Stimulated activated naive CD8-positive, alpha-beta T cell treated with anti-CD3 and anti-CD28 coated beads, Interleukin-15, amount 100 ng/mL, for 72 hours (primary cell): ENCODE data around the gene TCOF1.
A peak's percentile ranks its signal among the peaks of the same experiment; 100 is the strongest.

ENCODE experiments used
- ATAC-seq: fragments of 150-1000 bp; cut with Tn5 transposase; 2 replicates; pipeline ENCODE4 v1.10.0; 2021; ENCODE audit warnings: mild to moderate bottlenecking, moderate library complexity
- DNase-seq, 2 donors: peaks; one replicate each; pipeline ENCODE4 v3.0.0; 2021 to 2022
- H3K27ac Mint-ChIP-seq, 2 donors: one replicate each; pipeline ENCODE4 v1.8.0; 2022; ENCODE audit warnings: mild to moderate bottlenecking in 2 of 2, mixed read lengths in 2 of 2, moderate library complexity in 2 of 2
- H3K27me3 Mint-ChIP-seq: one replicate; pipeline ENCODE4 v1.8.0; 2022; ENCODE audit warnings: mixed read lengths
- H3K4me1 Mint-ChIP-seq: one replicate; pipeline ENCODE4 v1.8.0; 2022; ENCODE audit warnings: mild to moderate bottlenecking, mixed read lengths
- H3K4me3 Mint-ChIP-seq, 2 donors: one replicate each; pipeline ENCODE4 v1.8.0; 2022; ENCODE audit warnings: mild to moderate bottlenecking in 2 of 2, mixed read lengths in 2 of 2, moderate library complexity in 1 of 2
- H3K9me3 Mint-ChIP-seq, 2 donors: one replicate each; pipeline ENCODE4 v1.8.0; 2022; ENCODE audit warnings: mixed read lengths in 2 of 2

TCOF1 gene

DNA sequence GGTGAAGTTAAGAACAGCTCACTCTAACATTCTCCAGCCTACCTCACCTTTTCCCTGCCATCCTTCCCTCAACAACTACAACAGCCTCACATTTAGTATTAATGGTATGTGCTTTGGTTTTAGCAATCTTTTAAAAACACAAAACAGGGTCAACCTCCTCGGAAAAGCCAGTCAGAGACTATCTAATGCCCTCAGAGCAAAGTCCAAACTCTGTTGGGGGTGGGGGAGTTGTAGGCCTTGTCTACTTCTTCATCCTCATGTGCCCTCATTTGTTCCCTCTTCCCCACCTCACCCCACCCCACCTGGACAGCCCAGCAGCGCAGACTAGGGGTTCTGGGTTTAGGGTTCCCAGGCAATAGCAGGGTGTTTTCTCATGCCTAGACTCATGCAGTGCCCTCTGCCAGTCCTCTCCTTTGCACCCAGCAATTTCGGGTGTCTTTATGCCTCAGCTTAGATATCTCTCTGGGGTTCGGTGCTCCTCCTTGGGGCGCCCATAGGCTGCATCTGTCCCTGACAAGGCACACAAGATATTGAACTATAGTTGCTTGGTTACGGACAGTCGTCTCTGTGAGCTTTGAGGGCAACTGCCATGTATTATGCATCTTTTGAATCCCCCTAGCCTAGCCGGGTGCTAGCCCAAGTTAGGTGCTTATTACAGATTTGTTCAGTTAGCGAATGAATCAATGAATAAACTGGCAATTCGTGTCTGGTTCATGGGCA is 762 bp upstream of the TCOF1 start:
- DNase-seq (no peak), ATAC-seq (no peak)
- Mint-ChIP-seq H3K4me1 (peaks cover 35% of the 10 kb centered on the region), H3K27ac (peak overlapping the region in 1 of 2 donors; percentile 90), H3K27me3 (no peaks in the 10 kb centered on the region), H3K9me3 (no peaks in the 10 kb centered on the region), H3K4me3 (peak overlapping the region; percentile 88 to 89)

DNA sequence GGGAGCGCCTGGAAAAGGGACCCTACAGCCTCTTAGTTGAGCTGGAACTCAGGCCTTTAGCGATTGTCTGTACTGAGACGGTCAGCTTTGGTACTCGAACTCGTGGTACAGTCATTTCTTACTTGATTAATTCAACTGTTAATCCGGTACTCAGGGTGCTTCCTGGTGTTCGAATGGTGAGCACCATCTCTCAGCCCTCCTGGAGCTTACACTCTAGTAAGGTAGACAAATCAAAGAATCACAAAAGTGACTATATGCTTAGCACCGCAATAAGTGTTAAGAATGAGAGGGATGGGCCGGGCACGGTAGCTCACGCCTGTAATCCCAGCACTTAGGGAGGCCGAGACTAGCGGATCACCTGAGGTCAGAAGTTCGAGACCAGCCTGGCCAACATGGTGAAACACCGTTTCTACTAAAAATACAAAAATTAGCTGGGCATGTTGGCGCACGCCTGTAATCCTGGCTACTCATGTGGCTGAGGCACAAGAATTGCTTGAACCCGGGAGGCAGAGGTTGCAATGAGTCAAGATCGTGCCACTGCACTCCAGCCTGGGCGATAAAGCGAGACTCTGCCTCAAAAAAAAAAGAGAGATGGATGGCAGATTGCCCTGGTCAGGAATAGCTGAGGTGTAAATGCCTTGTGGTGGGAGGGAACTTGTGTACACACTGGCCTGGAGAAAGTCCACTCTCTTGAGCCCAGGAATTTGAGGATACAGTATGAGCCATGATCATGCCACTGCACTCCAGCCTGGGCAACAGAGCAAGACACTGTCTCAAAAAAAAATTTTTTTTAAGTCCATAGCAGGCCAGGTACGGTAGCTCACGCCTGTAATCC is 981 bp downstream of the TCOF1 start:
- no peaks in the 10 kb centered on the region for H3K27me3 Mint-ChIP-seq
- H3K9me3 Mint-ChIP-seq, result no peaks in the 10 kb centered on the region
- peak overlapping the region; percentile 88 to 89 for H3K4me3 Mint-ChIP-seq
- H3K4me1 Mint-ChIP-seq, result peaks cover 48% of the 10 kb centered on the region
- ATAC-seq (no peak), DNase-seq (no peak)
- peak overlapping the region; percentile 83 to 92 for H3K27ac Mint-ChIP-seq

DNA sequence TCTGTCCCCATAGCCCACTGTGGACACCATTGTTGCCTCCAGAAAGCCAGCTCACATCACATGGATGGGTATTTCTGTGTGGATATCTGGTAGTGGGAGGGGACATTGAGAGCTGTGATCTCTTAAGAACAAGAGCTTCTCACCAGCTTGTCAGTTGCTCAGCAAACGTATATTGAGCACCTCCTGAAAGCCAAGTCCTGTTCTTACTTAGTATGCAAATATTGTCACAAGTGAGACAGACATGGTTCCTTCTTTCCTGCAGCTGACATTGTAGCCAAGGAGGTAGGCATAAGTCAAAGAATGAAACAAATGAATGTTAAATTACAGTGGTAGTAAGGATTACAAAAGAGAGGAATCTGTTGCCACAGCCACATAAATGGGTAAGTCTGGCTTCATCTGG is 3.8 kb downstream of the TCOF1 start:
- H3K4me3 Mint-ChIP-seq, result no peak overlapping the region

DNA sequence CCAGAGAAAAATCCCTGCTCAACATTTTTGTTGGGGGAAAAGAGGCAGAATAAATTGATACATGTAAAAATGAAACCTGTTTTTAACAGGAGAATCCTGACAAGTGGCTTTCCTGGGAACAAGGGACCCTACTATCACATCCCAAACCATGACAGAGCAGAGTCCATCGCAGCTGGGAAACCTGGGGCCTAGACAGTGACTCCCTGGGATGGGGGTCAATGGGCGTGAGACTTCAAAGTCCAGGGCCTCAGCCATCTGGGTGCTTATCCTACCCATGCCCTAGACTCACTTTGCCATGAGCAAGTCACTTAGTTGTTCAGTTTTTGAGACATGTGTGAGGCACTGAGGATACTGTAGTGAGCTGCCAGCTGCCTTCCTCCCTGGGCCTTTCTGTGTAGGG is 5.7 kb downstream of the TCOF1 start:
- Mint-ChIP-seq H3K27me3 (no peaks in the 10 kb centered on the region), H3K27ac (no peak overlapping the region), H3K4me1 (peaks cover 40% of the 10 kb centered on the region), H3K4me3 (no peak overlapping the region), H3K9me3 (no peaks in the 10 kb centered on the region)
- DNase-seq (no peak), ATAC-seq (no peak)

More for the DNA sequence above, 3.8 kb downstream of the TCOF1 start:
- Mint-ChIP-seq H3K4me1 (peaks cover 48% of the 10 kb centered on the region), H3K27ac (peak overlapping the region; percentile 14 to 35), H3K27me3 (no peaks in the 10 kb centered on the region), H3K9me3 (no peaks in the 10 kb centered on the region)
- no peak for DNase-seq
- ATAC-seq, result no peak

DNA sequence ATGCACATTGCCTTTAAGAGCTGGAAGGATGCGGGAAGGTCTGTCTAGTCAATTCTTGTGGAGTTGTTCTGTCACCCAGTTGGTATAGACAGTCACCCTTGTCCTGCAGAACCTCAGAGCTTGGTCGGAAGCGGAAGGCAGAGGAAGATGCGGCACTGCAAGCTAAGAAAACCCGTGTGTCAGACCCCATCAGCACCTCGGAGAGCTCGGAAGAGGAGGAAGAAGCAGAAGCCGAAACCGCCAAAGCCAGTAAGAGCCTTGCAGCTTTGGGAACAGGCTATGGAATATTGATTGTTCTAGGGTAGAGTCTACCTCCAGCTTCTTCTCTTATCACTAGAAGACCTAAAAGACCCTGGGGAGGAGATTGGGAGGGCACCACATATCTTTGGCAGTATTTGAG is 6.5 kb downstream of the TCOF1 start:
- no peak for DNase-seq
- Mint-ChIP-seq H3K27ac (no peak overlapping the region), H3K9me3 (no peaks in the 10 kb centered on the region), H3K4me1 (peaks cover 34% of the 10 kb centered on the region), H3K27me3 (no peaks in the 10 kb centered on the region), H3K4me3 (no peak overlapping the region)
- no peak for ATAC-seq

DNA sequence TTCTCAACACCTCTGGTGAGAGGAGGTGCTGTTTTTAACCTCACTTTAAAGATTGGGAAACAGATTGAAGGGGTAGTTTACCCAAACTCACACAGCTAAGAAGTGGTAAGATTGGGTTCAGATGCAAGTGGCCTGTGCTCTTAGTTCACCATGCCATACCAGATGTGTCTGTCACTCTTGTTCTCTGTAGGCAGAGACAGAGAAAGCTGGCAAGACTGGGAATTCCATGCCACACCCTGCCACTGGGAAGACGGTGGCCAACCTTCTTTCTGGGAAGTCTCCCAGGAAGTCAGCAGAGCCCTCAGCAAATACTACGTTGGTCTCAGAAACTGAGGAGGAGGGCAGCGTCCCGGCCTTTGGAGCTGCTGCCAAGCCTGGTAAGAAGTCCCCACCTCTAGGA is 11.0 kb downstream of the TCOF1 start:
- ATAC-seq (no peak), DNase-seq (no peak)
- H3K27me3 Mint-ChIP-seq, result no peaks in the 10 kb centered on the region
- H3K27ac Mint-ChIP-seq, result no peak overlapping the region
- no peaks in the 10 kb centered on the region for H3K9me3 Mint-ChIP-seq
- no peaks in the 10 kb centered on the region for H3K4me1 Mint-ChIP-seq
- H3K4me3 Mint-ChIP-seq, result no peak overlapping the region

DNA sequence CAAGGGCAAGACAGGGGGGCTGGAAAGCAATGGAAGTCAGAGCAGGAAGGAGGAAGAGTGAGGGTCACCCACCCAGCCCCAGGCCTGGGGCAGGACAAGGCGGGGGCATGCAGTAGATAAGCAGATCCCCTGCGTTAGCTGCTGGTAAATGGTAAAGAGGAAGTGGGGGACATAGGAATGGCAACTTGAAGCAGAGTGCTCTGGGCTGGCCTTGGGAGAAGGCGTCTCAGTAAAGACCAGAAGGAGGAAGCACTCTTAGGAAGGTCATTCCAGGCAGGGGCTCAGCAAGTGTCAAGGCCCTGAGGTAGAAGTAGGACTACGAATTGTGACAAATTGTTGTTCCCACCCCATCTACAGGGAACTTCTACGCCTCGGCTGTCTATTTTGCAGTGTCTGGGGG is 15.1 kb downstream of the TCOF1 start:
- Mint-ChIP-seq H3K4me3 (no peak overlapping the region), H3K27ac (peak overlapping the region in 1 of 2 donors; percentile 37), H3K9me3 (no peaks in the 10 kb centered on the region), H3K4me1 (peaks cover 2% of the 10 kb centered on the region), H3K27me3 (no peaks in the 10 kb centered on the region)
- ATAC-seq (no peak), DNase-seq (no peak)

DNA sequence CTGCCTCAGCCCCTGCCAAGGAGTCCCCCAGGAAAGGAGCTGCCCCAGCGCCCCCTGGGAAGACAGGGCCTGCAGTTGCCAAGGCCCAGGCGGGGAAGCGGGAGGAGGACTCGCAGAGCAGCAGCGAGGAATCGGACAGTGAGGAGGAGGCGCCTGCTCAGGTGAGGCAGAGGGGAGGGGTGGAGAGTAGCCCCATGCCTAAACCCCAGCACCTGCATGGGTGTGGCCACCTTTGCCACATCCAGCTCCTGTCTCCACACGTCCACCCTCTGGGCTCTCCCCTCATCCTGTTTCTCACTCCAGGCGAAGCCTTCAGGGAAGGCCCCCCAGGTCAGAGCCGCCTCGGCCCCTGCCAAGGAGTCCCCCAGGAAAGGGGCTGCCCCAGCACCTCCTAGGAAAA is 17.2 kb downstream of the TCOF1 start:
- Mint-ChIP-seq H3K9me3 (no peaks in the 10 kb centered on the region), H3K4me1 (peaks cover 4% of the 10 kb centered on the region), H3K4me3 (no peak overlapping the region), H3K27ac (no peak overlapping the region), H3K27me3 (no peaks in the 10 kb centered on the region)
- ATAC-seq (no peak), DNase-seq (no peak)

DNA sequence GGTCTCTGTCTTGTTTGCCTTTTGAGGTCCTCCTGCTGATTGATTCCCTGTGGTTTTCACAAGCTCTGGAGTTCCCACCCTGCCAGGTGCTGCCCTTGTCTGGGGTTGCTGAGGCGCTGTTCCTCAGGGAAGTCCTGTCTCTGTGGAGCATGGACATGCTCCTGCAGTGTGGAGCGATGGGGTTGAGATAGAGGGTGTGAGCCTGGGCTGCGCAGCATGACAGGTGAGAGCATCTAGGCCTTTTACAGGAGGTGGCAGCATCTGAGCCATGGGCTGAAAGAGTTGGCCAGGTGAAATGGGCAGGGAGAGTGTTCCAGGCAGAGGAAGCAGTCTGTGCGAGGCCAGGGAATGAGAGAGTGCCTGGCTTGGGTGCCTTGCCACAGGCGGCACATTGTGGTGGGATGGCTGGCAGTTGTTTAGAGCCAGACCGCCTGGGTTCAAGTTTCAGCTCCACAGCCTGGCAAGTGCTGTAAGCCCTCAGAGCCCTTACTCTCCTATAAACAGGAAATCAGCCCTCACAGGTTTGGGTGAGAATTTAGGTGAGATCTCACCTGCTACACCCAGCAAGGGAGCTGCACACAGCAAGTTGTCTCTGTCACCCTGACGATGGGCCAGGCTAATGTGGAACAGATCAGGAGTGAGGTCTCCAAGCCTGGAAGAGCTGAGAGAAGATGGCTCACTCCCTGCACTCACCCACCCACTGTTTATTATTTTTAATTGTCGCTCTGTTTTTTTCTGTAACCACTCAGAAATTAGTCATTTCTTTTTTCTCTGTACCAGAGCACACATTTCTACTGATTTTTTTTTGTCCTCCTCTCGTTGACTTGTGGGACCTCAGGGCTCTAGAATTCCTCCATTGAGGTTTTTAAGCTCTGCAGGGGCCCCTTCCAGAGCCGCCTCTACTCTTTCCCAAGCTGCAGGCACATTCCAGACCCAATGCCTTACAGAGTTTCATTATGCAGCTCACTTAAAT is 19.6 kb downstream of the TCOF1 start:
- Mint-ChIP-seq H3K9me3 (no peaks in the 10 kb centered on the region), H3K27ac (peak overlapping the region in 1 of 2 donors; percentile 96), H3K27me3 (no peaks in the 10 kb centered on the region), H3K4me3 (no peak overlapping the region), H3K4me1 (peaks cover 4% of the 10 kb centered on the region)
- DNase-seq (no peak), ATAC-seq (no peak)

DNA sequence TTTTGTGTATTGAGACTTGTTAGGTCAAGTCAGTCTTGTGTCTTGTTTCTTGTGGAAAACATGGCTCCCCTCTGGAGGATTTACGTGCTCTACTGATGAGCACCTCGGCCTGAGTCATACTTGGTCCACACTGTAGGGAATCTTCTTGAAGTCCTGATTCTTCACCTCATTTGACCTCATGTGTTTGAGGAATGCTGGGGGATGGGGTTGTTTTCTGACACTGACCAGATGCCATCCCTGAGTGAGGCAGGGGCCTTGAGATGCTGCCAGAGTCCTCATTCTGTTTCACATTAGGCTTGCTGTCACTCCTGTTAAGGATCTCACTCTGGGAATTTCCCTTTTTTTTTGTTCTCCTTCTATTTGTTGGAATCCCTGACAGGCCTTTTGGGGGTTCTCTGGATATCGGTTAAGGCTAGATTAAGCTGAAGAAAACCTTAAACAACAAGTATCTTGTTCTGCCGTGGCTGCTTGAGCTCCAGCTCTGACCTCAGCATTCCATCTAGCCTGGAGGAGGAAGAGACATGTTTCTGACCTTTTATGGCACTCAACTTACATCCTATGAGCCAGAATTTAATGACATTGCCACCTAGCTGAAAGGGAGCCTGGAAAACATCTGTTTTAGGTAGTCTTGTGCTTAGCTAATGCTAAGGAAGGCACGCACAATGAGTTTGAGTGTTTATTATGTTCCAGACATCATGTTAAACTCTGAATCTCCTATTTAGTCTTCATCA is 20.6 kb downstream of the TCOF1 start:
- no peaks in the 10 kb centered on the region for H3K27me3 Mint-ChIP-seq
- no peak for DNase-seq
- H3K4me3 Mint-ChIP-seq, result no peak overlapping the region
- no peak for ATAC-seq
- no peaks in the 10 kb centered on the region for H3K9me3 Mint-ChIP-seq
- H3K27ac Mint-ChIP-seq, result peak overlapping the region in 1 of 2 donors; percentile 88
- peaks cover 4% of the 10 kb centered on the region for H3K4me1 Mint-ChIP-seq

DNA sequence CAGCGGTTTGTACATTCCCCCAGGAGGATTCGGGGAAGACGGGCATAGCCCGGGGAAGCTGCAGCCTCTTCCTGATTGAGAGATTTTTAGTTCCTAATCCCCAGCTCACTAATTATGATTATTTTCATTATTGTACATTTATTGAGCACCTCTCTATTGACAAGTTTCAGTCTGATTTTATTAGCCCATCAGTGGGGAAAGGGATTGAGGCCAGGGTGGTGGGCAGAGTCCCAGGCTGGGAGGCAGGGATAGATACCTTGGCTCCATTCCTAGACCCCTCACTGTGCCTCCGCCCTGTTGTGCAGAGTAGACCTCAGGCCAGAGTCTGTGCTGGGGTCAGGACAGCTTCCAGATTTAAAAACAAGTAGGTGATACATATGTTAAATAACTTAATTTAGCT is 27.2 kb downstream of the TCOF1 start:
- ATAC-seq, result no peak
- peak overlapping the region in 1 of 2 donors; percentile 19 for H3K27ac Mint-ChIP-seq

DNA sequence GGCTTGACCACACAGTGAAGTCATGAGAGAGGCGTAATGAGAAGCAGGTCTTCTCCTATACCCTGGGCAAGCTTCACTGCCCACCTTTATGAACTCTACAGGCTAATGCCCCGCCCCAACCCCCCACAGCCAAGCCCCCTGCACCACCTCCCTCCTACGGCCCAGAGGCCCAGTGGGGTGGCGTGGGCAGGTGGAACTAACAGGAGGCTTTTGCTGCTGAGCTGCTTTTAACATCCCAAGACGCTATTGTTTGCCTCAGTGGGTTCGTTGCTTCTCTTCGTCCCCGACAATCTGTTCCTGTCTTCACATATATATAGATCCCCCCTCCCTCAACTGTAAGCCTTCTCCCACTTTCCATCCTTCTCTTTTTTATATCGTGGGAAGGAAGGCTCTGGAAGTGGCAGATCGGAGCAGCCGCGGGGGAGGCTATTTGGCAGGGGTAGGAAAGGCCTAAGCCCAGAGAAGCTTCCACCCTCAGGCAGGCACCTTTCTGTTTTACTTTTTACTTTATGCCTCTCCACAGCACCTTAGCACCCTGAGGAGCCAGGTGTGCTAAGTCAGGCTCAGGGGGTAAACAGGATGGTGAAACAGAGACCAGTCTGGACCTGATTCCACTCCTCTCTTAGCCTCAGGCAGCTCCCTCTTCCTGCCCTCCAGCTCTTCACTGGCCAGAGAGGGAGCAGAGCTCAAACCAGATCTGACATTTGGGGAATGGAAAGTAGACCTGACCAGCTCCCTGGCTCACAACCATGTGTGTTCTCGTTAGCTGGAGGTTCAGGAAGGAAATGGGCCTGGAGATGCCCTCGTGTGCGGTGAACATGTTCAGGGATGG is 28.7 kb downstream of the TCOF1 start:
- Mint-ChIP-seq H3K27me3 (no peaks in the 10 kb centered on the region), H3K4me3 (no peak overlapping the region), H3K27ac (no peak overlapping the region), H3K9me3 (no peaks in the 10 kb centered on the region), H3K4me1 (no peaks in the 10 kb centered on the region)
- ATAC-seq (no peak), DNase-seq (no peak)

More for the DNA sequence above, 27.2 kb downstream of the TCOF1 start:
- H3K9me3 Mint-ChIP-seq, result no peaks in the 10 kb centered on the region
- no peak for DNase-seq
- no peak overlapping the region for H3K4me3 Mint-ChIP-seq
- no peaks in the 10 kb centered on the region for H3K27me3 Mint-ChIP-seq
- no peaks in the 10 kb centered on the region for H3K4me1 Mint-ChIP-seq

DNA sequence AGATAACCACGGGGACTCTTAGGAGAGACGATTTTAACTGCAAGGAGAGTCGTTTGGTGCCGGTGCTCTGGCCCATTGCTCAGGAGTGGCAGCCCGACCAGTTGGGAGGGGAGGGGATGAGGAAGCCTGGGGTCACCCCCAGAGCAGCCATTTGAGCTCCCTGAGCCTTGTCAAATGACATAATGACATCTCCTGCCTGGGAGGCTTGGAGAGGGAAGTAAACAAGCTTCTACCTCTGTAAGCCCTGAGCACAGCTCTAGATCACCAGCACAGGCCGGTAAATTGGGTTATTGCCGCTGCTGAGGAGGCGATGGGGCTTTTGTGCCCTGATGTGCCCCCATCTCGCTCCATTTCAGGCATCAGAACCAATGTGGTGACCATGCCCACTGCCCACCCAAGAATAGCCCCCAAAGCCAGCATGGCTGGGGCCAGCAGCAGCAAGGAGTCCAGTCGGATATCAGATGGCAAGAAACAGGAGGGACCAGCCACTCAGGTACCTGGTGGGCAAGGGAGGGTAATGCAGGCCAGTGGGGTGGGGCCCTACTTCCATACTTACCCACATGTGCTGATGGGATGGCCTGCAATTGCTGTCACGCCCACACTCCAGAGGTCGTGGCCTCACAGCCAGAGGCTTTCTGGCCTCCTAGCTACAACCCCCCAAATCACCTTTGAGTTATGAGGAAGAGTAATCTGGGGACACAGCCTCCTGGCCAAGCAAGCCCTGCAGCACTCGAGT is 32.2 kb downstream of the TCOF1 start:
- H3K4me1 Mint-ChIP-seq, result peaks cover 11% of the 10 kb centered on the region
- ATAC-seq (no peak), DNase-seq (no peak)
- H3K27me3 Mint-ChIP-seq, result no peaks in the 10 kb centered on the region
- H3K4me3 Mint-ChIP-seq, result no peak overlapping the region
- peak overlapping the region; percentile 31 to 59 for H3K27ac Mint-ChIP-seq
- no peaks in the 10 kb centered on the region for H3K9me3 Mint-ChIP-seq
